Heart left ventricle (tissue), 16 donors: Measurements from ENCODE around the gene ATP7B. TPM values are rescaled to one million over a fixed set of nuclear protein-coding genes. Genes with fewer than 3 reads are reported as not detected.
A peak's percentile ranks its signal among the peaks of the same experiment; 100 is the strongest.
"Not testable (repeated sequence)": the region's sequence is repeated elsewhere in the genome, so short reads cannot be mapped to it uniquely, and the experiment has no call there.

ENCODE experiments used
- ATAC-seq, 4 donors: fragments of 200-7000 bp; cut with Tn5 transposase; one replicate each; pipeline ENCODE4 v1.9.1; 2020 to 2022; ENCODE audit warnings: moderate library complexity in 4 of 4, mild to moderate bottlenecking in 3 of 4, moderate number of reproducible peaks in 1 of 4
- DNase-seq, 5 donors: peaks; one replicate each; pipeline ENCODE4 v3.0.0-alpha.2; 2020
- H3K27ac ChIP-seq, 12 donors: fragments of 200-600 bp; sonication (generic) in 4 of 12; one replicate each; pipeline versions ENCODE4 v1.5.0 to v1.8.0; 2016 to 2022; ENCODE audit warnings: mild to moderate bottlenecking in 2 of 12
- H3K27me3 ChIP-seq, 9 donors: fragments of 200-600 bp; sonication (generic) in 2 of 9; one replicate each; pipeline versions ENCODE4 v1.5.1 to v1.8.0; 2016 to 2022; ENCODE audit warnings: mild to moderate bottlenecking in 3 of 9
- H3K36me3 ChIP-seq, 9 donors: fragments of 200-600 bp; sonication (generic) in 2 of 9; one replicate each; pipeline versions ENCODE4 v1.5.0 to v1.8.0; 2018 to 2022; ENCODE audit warnings: mild to moderate bottlenecking in 2 of 9
- H3K4me1 ChIP-seq, 12 donors: fragments of 200-600 bp; sonication (generic) in 4 of 12; one replicate each; pipeline versions ENCODE4 v1.5.0 to v1.8.0; 2016 to 2022; ENCODE audit warnings: mild to moderate bottlenecking in 3 of 12
- H3K4me3 ChIP-seq, 12 donors: fragments of 200-600 bp; sonication (generic) in 4 of 12; one replicate each; pipeline versions ENCODE4 v1.5.0 to v1.8.0; 2017 to 2022; ENCODE audit warnings: mild to moderate bottlenecking in 9 of 12, moderate library complexity in 4 of 12
- H3K9me3 ChIP-seq, 12 donors: fragments of 200-600 bp; sonication (generic) in 4 of 12; one replicate each; pipeline versions ENCODE4 v1.5.0 to v1.8.0; 2016 to 2022; ENCODE audit warnings: mild to moderate bottlenecking in 1 of 12
- CTCF ChIP-seq, 12 donors: fragments of 200-600 bp; sonication (generic) in 4 of 12; IDR thresholded peaks; one replicate each; pipeline versions ENCODE4 v1.5.0 to v1.8.0; 2018 to 2022; ENCODE audit warnings: antibody characterized with exemption in 12 of 12, mild to moderate bottlenecking in 5 of 12
- POLR2A ChIP-seq, 2 donors: fragments of 450-650 bp; IDR thresholded peaks; one replicate each; pipeline ENCODE4 v1.6.1; 2017; ENCODE audit warnings: antibody characterized with exemption in 2 of 2, mild to moderate bottlenecking in 2 of 2, moderate library complexity in 2 of 2
- WGBS, 4 donors: extraction: QIAGEN DNeasy Blood & Tissue Kit in 2 of 4; methylation state at CpG; one replicate each; pipeline versions ENCODE4 v1.1.5 to v1.1.7; 2013 to 2018; 5-methylcytosine and 5-hydroxymethylcytosine counted together
- intact Hi-C, 10 donors: fragments of 100-400 bp; cut with DNase I; formaldehyde crosslinking; loops; one replicate each; pipeline versions ENCODE4 v1.11.1 to v1.14.2; 2022
- polyA plus RNA-seq, 2 donors: library from polyadenylated mRNA; stranded (reverse); fragments of 200-250 nt; gene quantifications; one replicate each; pipeline ENCODE4 v1.2.3, GENCODE V29; 2013
- total RNA-seq, 9 donors: library from RNA; depleted of rRNA in 2 of 9; stranded (reverse); fragments of >200 nt in 2 of 9; fragmentation: NEBNext Ultra II Directional in 3 of 9; extraction: Animal tissue kit (Norgen Biotek cat#: 25700) in 3 of 9; gene quantifications; one replicate each; pipeline versions ENCODE4 v1.1.0 to v1.2.4, GENCODE V29; 2016 to 2023
- donor health status: ischemic (EF 13 %, LVEDD 7.1; RV severe dilation, severe dysfunction).
- donor health status: healthy with polysubstance abuse.
- donor health status: DM: no; HTN: yes; CAD: no.
- donor health status: DM: no; HTN: no; CAD: no.
- donor health status: ischemic (EF 25% LVEDD 6.9; RV normal size, moderate dysfunction).
- donor health status: ischemic (EF 25% LVEDD 5.7; RV mildly dilated, moderate dysfunction).
- donor health status: healthy.
- donor health status: DM: yes; HTN: yes; CAD: no.
- donor health status: ischemic (EF 35%, LVEDD 5.7; RV mildly dilated, moderate dysfunction).
- donor health status: nonischemic (EF 11% LVEDD 7.7; RV severe dilation, severe dysfunction).
- donor health status: DM: yes; HTN: yes; CAD: no.
- donor health status: PGD.
- donor health status: ischemic (EF 29% LVEDD 5.4; RV normal size, mild dysfunction).
- donor health status: nonischemic (EF 23%, LVEDD 6.1; RV moderate dilation, normal function).

The ATP7B gene
- total and polyA plus RNA-seq, 11 donors = 2.7 to 11.4 (median 4.3) TPM

GRCh38 chr13:51910508-51910907 lies 100.7 kb downstream of the ATP7B start:
- ATAC-seq (no peak), DNase-seq (no peak)
- intact Hi-C loops = loop anchor here in 1 of 10 donors (5.0 kb wide), 1 partner anchor 87 kb away; no protein-coding TSS in a partner anchor
- Histone ChIP-seq H3K36me3 (no peaks in the 10 kb centered on the region), H3K9me3 (no peaks in the 10 kb centered on the region), H3K4me3 (no peak overlapping the region), H3K27ac (no peak overlapping the region), H3K4me1 (peaks cover 0 to 15% (median 7%) of the 10 kb centered on the region in 12 donors), H3K27me3 (no peaks in the 10 kb centered on the region)
- TF ChIP-seq POLR2A (IDR thresholded peaks at IDR 0.05) (no peak), CTCF (IDR thresholded peaks at IDR 0.05) (no peak)
- WGBS, 4 donors = 95 to 97% (median 95%) methylated on average over 3 to 12 of the region's 12 CpGs

- WGBS, 4 donors = 79 to 93% (median 90%) methylated on average over 5 of the region's 5 CpGs
- DNase-seq, H3K27ac ChIP-seq, H3K27me3 ChIP-seq, ATAC-seq, intact Hi-C loops, H3K4me3 ChIP-seq, H3K9me3 ChIP-seq, H3K36me3 ChIP-seq: not testable (repeated sequence)
- peaks cover 0 to 15% (median 7%) of the 10 kb centered on the region in 12 donors for H3K4me1 ChIP-seq
These were observed 102.0 kb downstream of the ATP7B start for GRCh38 chr13:51909265-51909664.

- TF ChIP-seq POLR2A (IDR thresholded peaks at IDR 0.05) (no peak), CTCF (IDR thresholded peaks at IDR 0.05) (no peak)
- Histone ChIP-seq H3K4me1 (peaks cover 0 to 15% (median 7%) of the 10 kb centered on the region in 12 donors), H3K27me3 (no peaks in the 10 kb centered on the region), H3K4me3 (no peak overlapping the region), H3K9me3 (no peaks in the 10 kb centered on the region), H3K27ac (no peak overlapping the region), H3K36me3 (no peaks in the 10 kb centered on the region)
- intact Hi-C loops = no loop called here
- 63 to 77% (median 74%) methylated on average over 8 of the region's 8 CpGs for WGBS, 4 donors
- DNase-seq = no peak
- peak in 3 of 4 donors; percentile 22 to 37 (median 25) for ATAC-seq
These were observed 104.1 kb downstream of the ATP7B start for GRCh38 chr13:51907040-51907732.

GRCh38 chr13:51906581-51906980 lies 104.7 kb downstream of the ATP7B start:
- Histone ChIP-seq H3K9me3 (no peaks in the 10 kb centered on the region), H3K36me3 (no peaks in the 10 kb centered on the region), H3K4me1 (peaks cover 0 to 15% (median 7%) of the 10 kb centered on the region in 12 donors), H3K4me3 (no peak overlapping the region), H3K27ac (no peak overlapping the region), H3K27me3 (no peaks in the 10 kb centered on the region)
- WGBS, 4 donors = 53 to 58% (median 56%) methylated on average over 2 to 3 of the region's 3 CpGs
- DNase-seq = peak in 1 of 5 donors; percentile 52
- peak; percentile 78 to 89 (median 86) for ATAC-seq
- intact Hi-C loops = no loop called here
- TF ChIP-seq POLR2A (IDR thresholded peaks at IDR 0.05) = no peak
- TF ChIP-seq CTCF (IDR thresholded peaks at IDR 0.05) = no peak
